Inferior parietal cortex (tissue), 1 donor: ENCODE measurements around the gene DRC3.
"Not testable (repeated sequence)": the region's sequence is repeated elsewhere in the genome, so short reads cannot be mapped to it uniquely, and the experiment has no call there.

Experiments used
- DNase-seq: peaks from one replicate; pipeline ENCODE4 v3.0.0-alpha.2; 2016; ENCODE audit errors: extremely low spot score

DRC3 gene

GRCh38 chr17:17993366-17993765 is 20.7 kb downstream of the DRC3 start:
- no peak for DNase-seq

- no peak for DNase-seq
Measured at GRCh38 chr17:17993852-17994251, 21.2 kb downstream of the DRC3 start.

- DNase-seq: peak; percentile 6
Measured at GRCh38 chr17:17994271-17995069, 21.8 kb downstream of the DRC3 start.

GRCh38 chr17:17995887-17996286 is 23.2 kb downstream of the DRC3 start:
- DNase-seq: not testable (repeated sequence)

- no peak for DNase-seq
Measured at GRCh38 chr17:17998934-17999333, 26.3 kb downstream of the DRC3 start.

GRCh38 chr17:17999364-18000029 is 26.8 kb downstream of the DRC3 start:
- no peak for DNase-seq

GRCh38 chr17:18000030-18000408 is 27.4 kb downstream of the DRC3 start:
- no peak for DNase-seq

GRCh38 chr17:18002171-18002570 is 29.5 kb downstream of the DRC3 start:
- DNase-seq: no peak

- no peak for DNase-seq
Measured at GRCh38 chr17:18004345-18004744, 31.7 kb downstream of the DRC3 start.

GRCh38 chr17:18004884-18005305 is 32.2 kb downstream of the DRC3 start:
- DNase-seq: no peak

- DNase-seq: no peak
Measured at GRCh38 chr17:18005496-18005895, 32.8 kb downstream of the DRC3 start.

GRCh38 chr17:18006495-18007239 is 34.0 kb downstream of the DRC3 start:
- DNase-seq: no peak

GRCh38 chr17:18008496-18009268 is 36.0 kb downstream of the DRC3 start:
- DNase-seq: no peak

- no peak for DNase-seq
Measured at GRCh38 chr17:18009609-18010420, 37.2 kb downstream of the DRC3 start.

GRCh38 chr17:18011286-18011685 is 38.6 kb downstream of the DRC3 start:
- DNase-seq: no peak

- DNase-seq: no peak
Measured at GRCh38 chr17:18014006-18014405, 41.3 kb downstream of the DRC3 start.

GRCh38 chr17:18015593-18015992 is 42.9 kb downstream of the DRC3 start:
- DNase-seq: no peak

- no peak for DNase-seq
Measured at GRCh38 chr17:18016426-18016825, 43.8 kb downstream of the DRC3 start.

- DNase-seq: no peak
Measured at GRCh38 chr17:18017958-18018357, 45.3 kb downstream of the DRC3 start.

GRCh38 chr17:18018411-18018921 is 45.8 kb downstream of the DRC3 start:
- no peak for DNase-seq

- DNase-seq: no peak
Measured at GRCh38 chr17:18019838-18020154, 47.1 kb downstream of the DRC3 start.
